HEK293T (cell line): ENCODE results near the gene CENPT.
A peak's percentile ranks its signal among the peaks of the same experiment; 100 is the strongest.

Experiments
- CTCF ChIA-PET: fragments of 350-600 bp; formaldehyde crosslinking; extraction: SDS; loops from one replicate; lab custom pipeline; 2021; ENCODE audit warnings: antibody characterized with exemption, inconsistent platforms; lab: Yijun Ruan, JAX
- POLR2A ChIA-PET: fragments of 350-600 bp; formaldehyde crosslinking; extraction: SDS; loops from one replicate; lab custom pipeline; 2020; ENCODE audit warnings: antibody characterized with exemption, inconsistent platforms; lab: Yijun Ruan, JAX
- DNase-seq: peaks from one replicate; pipeline ENCODE4 v3.0.0; 2012; ENCODE audit warnings: mixed read lengths; ENCODE audit errors: extremely low spot score
- ARNT ChIP-seq: fragments of 450-650 bp; IDR thresholded peaks from 2 replicates; pipeline ENCODE4 v1.6.1; 2017; ENCODE audit warnings: mild to moderate bottlenecking
- BHLHE40 ChIP-seq: fragments of 450-650 bp; IDR thresholded peaks from 2 replicates; pipeline ENCODE4 v1.6.1; 2016; ENCODE audit warnings: mild to moderate bottlenecking, moderate library complexity, borderline replicate concordance
- CTBP1 ChIP-seq: fragments of 450-650 bp; IDR thresholded peaks from 2 replicates; pipeline ENCODE4 v1.6.1; 2016; ENCODE audit warnings: borderline replicate concordance
- ELF4 ChIP-seq: fragments of 450-650 bp; IDR thresholded peaks from 2 replicates; pipeline ENCODE4 v1.6.1; 2017; ENCODE audit warnings: antibody characterized with exemption
- FOXA1 ChIP-seq: fragments of 450-650 bp; IDR thresholded peaks from 2 replicates; pipeline ENCODE4 v1.6.1; 2016; ENCODE audit warnings: mild to moderate bottlenecking
- FOXK2 ChIP-seq: fragments of 450-650 bp; IDR thresholded peaks from 2 replicates; pipeline ENCODE4 v1.6.1; 2016; ENCODE audit warnings: mild to moderate bottlenecking
- FOXM1 ChIP-seq: fragments of 450-650 bp; IDR thresholded peaks from 2 replicates; pipeline ENCODE4 v1.6.1; 2017; ENCODE audit warnings: mild to moderate bottlenecking, borderline replicate concordance
- HDGF ChIP-seq: fragments of 450-650 bp; IDR thresholded peaks from 2 replicates; pipeline ENCODE4 v1.6.1; 2017; ENCODE audit warnings: antibody characterized with exemption, borderline replicate concordance
- L3MBTL2 ChIP-seq: fragments of 450-650 bp; conservative IDR thresholded peaks from 2 replicates; pipeline ENCODE4 v1.6.1; 2016; ENCODE audit warnings: mild to moderate bottlenecking
- LEF1 ChIP-seq: fragments of 450-650 bp; IDR thresholded peaks from 2 replicates; pipeline ENCODE4 v1.6.1; 2017; ENCODE audit warnings: mild to moderate bottlenecking, borderline replicate concordance
- NFRKB ChIP-seq: fragments of 450-650 bp; IDR thresholded peaks from 2 replicates; pipeline ENCODE4 v1.6.1; 2016; ENCODE audit warnings: mild to moderate bottlenecking, moderate library complexity
- SUZ12 ChIP-seq: fragments of 450-650 bp; IDR thresholded peaks from 2 replicates; pipeline ENCODE4 v1.6.1; 2016; ENCODE audit warnings: mild to moderate bottlenecking
- TARDBP ChIP-seq: fragments of 450-650 bp; IDR thresholded peaks from 2 replicates; pipeline ENCODE4 v1.6.1; 2016
- ZNF384 ChIP-seq: fragments of 450-650 bp; IDR thresholded peaks from 2 replicates; pipeline ENCODE4 v1.6.1; 2016
- TF ChIP-seq, protein P1 (sequence below): fragments of 450-650 bp; IDR thresholded peaks from 2 replicates; pipeline ENCODE4 v1.6.1; 2016

The CENPT gene

GRCh38 chr16:67782567-67783352, 64.7 kb downstream of the CENPT start:
- TF ChIP-seq, protein P1, sequence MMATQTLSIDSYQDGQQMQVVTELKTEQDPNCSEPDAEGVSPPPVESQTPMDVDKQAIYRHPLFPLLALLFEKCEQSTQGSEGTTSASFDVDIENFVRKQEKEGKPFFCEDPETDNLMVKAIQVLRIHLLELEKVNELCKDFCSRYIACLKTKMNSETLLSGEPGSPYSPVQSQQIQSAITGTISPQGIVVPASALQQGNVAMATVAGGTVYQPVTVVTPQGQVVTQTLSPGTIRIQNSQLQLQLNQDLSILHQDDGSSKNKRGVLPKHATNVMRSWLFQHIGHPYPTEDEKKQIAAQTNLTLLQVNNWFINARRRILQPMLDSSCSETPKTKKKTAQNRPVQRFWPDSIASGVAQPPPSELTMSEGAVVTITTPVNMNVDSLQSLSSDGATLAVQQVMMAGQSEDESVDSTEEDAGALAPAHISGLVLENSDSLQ, result peak; percentile 61
- TF ChIP-seq TARDBP (peak; percentile 84), ELF4 (no peak), HDGF (no peak), L3MBTL2 (no peak), SUZ12 (no peak), FOXK2 (no peak), CTBP1 (peak; percentile 73; the same call in 1 of the 2 replicates), BHLHE40 (no peak), ARNT (no peak), ZNF384 (no peak; the same call in 1 of the 2 replicates)
- ChIA-PET CTCF (interaction anchor here (0.7 to 1.4 kb wide), 3 partner anchors 34 to 262 kb away, joined by 3 to 8 read pairs (median 6); no protein-coding TSS in a partner anchor), POLR2A (interaction anchor here (1.1 to 2.3 kb wide), 2 partner anchors 63 to 106 kb away, joined by 3 to 12 read pairs; partner anchors contain the start of gene GFOD2)
- peak; percentile 48 for DNase-seq

- TF ChIP-seq HDGF, result no peak
- no peak for TF ChIP-seq BHLHE40
- TF ChIP-seq L3MBTL2, result no peak
- no peak for TF ChIP-seq NFRKB
- no peak for TF ChIP-seq FOXK2
- TF ChIP-seq ELF4, result no peak
- TF ChIP-seq FOXA1, result no peak
- TF ChIP-seq, protein P1, result no peak
- TF ChIP-seq LEF1, result no peak
- no peak for TF ChIP-seq CTBP1
- TF ChIP-seq ARNT, result no peak
- DNase-seq, result no peak
- ChIA-PET CTCF (interaction anchor here (0.9 kb wide), 2 partner anchors 34 to 35 kb away, joined by 3 to 4 read pairs; no protein-coding TSS in a partner anchor), POLR2A (interaction anchor here (0.9 to 2.3 kb wide), 2 partner anchors 25 to 62 kb away, joined by 3 to 12 read pairs; partner anchors contain the start of genes GFOD2, RANBP10 and TSNAXIP1)
Observed at GRCh38 chr16:67781565-67781921, 66.0 kb downstream of the CENPT start.

DNA sequence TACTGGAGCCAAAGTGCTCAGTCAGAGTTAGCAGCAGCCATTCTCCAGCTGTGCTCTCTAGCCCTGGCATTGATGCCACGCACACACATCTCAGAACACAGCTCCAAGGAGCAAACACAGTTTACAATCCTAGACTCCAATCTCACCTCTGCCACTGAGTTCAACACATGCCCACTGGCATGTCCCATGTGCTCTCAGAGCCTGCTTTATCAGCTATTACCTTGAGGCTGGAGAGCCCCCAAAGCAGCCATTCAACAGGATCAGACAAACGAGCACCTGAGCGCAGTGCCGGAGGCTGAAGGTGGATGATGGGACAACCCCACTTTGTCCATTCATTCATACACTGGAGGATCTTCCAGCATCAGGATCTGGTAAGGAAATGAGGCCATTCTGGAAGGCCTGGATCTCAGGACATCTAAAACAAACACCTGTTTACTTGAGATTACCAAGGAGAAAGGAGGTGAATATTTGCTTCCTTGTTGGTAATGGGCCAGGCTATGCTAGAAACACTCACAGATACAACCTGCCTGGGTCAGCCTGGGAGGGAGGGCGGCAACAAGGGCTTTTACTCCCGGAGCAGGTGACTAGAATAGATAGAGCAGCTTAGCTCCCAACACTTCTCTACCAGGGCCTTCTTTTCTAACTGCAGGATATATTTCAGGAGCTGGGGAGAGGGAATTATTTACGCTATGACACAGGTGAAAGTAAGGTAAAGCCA, 66.5 kb downstream of the CENPT start:
- no peak for TF ChIP-seq ZNF384
- no peak for TF ChIP-seq HDGF
- TF ChIP-seq, protein P1, result no peak
- TF ChIP-seq FOXK2, result no peak
- TF ChIP-seq TARDBP, result no peak
- TF ChIP-seq ELF4, result no peak
- TF ChIP-seq BHLHE40, result no peak
- no peak for TF ChIP-seq FOXM1
- no peak for TF ChIP-seq L3MBTL2
- no peak for TF ChIP-seq SUZ12
- no peak for TF ChIP-seq NFRKB
- no peak for DNase-seq
- CTCF ChIA-PET, result interaction anchor here (0.9 to 1.2 kb wide), 3 partner anchors 34 to 36 kb away, joined by 3 to 5 read pairs (median 4); no protein-coding TSS in a partner anchor
- POLR2A ChIA-PET, result interaction anchor here (0.9 kb wide), 1 partner anchor 25 kb away, joined by 3 read pairs; the partner anchor contains the start of genes RANBP10 and TSNAXIP1

- TF ChIP-seq, protein P1, result no peak
- no peak for TF ChIP-seq ARNT
- TF ChIP-seq L3MBTL2, result no peak
- CTCF ChIA-PET, result interaction anchor here (0.6 kb wide), 1 partner anchor 17 kb away, joined by 3 read pairs; no protein-coding TSS in a partner anchor
- POLR2A ChIA-PET, result no interaction called here
- no peak for DNase-seq
Observed at GRCh38 chr16:67779256-67780014, 68.1 kb downstream of the CENPT start.
